HepG2 (cell line): ENCODE data around the gene DLG2. TPM values are rescaled to one million over a fixed set of nuclear protein-coding genes. Genes with fewer than 3 reads are reported as not detected.

Source experiments
- ATAC-seq: fragments of 200-7000 bp; cut with Tn5 transposase; 3 replicates; pipeline ENCODE4 v1.9.1; 2020; ENCODE audit warnings: mild to moderate bottlenecking, moderate library complexity
- BruUV-seq: library from RNA; stranded (reverse); fragments of 400-500 nt; replicated peaks from 2 replicates; lab custom pipeline; 2021; lab: Mats Ljungman, UMichigan
- CTCF ChIA-PET: fragments of 300-600 bp; formaldehyde crosslinking; extraction: SDS; loops from one replicate; lab custom pipeline; 2021; ENCODE audit warnings: low total read pairs, inconsistent platforms, low intra/inter-chr PET ratio; lab: Yijun Ruan, JAX
- POLR2A ChIA-PET: fragments of 350-600 bp; sonication (Branson Sonifier 250); formaldehyde crosslinking; loops from one replicate; lab custom pipeline; 2020; ENCODE audit warnings: antibody characterized with exemption, inconsistent platforms; lab: Yijun Ruan, JAX
- DNase-seq: peaks from one replicate; pipeline ENCODE4 v3.0.0-alpha.2; 2015; ENCODE audit warnings: low spot score
- FAIRE-seq: peaks from 3 replicates; lab custom pipeline; 2011; peaks lifted over from hg19 to GRCh38; lab: Jason Lieb, UNC
- H2AFZ ChIP-seq: one replicate; pipeline ENCODE4 v1.6.1; 2011; ENCODE audit warnings: low read length, inconsistent platforms
- H3K27ac ChIP-seq: fragments of 300-600 bp; 3 replicates; pipeline ENCODE4 v1.8.0; 2011; ENCODE audit warnings: mixed run types, mild to moderate bottlenecking, mixed read lengths, low read length, inconsistent platforms; ENCODE audit not compliant: insufficient read depth; ENCODE audit errors: extremely low read length
- H3K27me3 ChIP-seq, 2 experiments: fragments of 200-600 bp in 1 of 2; 2 replicates in 1 of 2; 3 replicates in 1 of 2; pipeline versions ENCODE4 v1.6.0 to v1.8.0; 2011; ENCODE audit warnings: low read length in 2 of 2, mild to moderate bottlenecking in 2 of 2, moderate library complexity in 2 of 2, inconsistent platforms in 1 of 2; ENCODE audit not compliant: insufficient read depth in 2 of 2, control insufficient read depth in 1 of 2
- H3K36me3 ChIP-seq, 2 experiments: fragments of 200-600 bp in 1 of 2; replicated peaks in 1 of 2; 2 replicates in 1 of 2; 3 replicates in 1 of 2; pipeline versions ENCODE4 v1.5.1 to v1.8.0; 2011; ENCODE audit warnings: low read length in 2 of 2, inconsistent platforms in 1 of 2; ENCODE audit not compliant: insufficient read depth in 2 of 2, control insufficient read depth in 1 of 2
- H3K4me1 ChIP-seq: 2 replicates; pipeline ENCODE4 v1.5.1; 2012; ENCODE audit warnings: low read length, inconsistent platforms; ENCODE audit not compliant: insufficient read depth
- H3K4me2 ChIP-seq: 2 replicates; pipeline ENCODE4 v1.6.0; 2011; ENCODE audit warnings: low read depth, low read length, inconsistent platforms
- H3K4me3 ChIP-seq, 3 experiments: fragments of 200-600 bp in 1 of 3; sonication (generic), shearing (Covaris generic) in 1 of 3; replicated peaks in 1 of 3; 2 replicates each; pipeline ENCODE4 v1.5.1; 2011 to 2016; ENCODE audit warnings: low read length in 3 of 3, inconsistent platforms in 2 of 3, low read depth in 2 of 3, mild to moderate bottlenecking in 2 of 3, control low read depth in 1 of 3, mixed read lengths in 1 of 3; ENCODE audit not compliant: insufficient read depth in 1 of 3
- H3K79me2 ChIP-seq: one replicate; pipeline ENCODE4 v1.6.1; 2011; ENCODE audit warnings: low read length, inconsistent platforms; ENCODE audit not compliant: insufficient read depth
- H3K9ac ChIP-seq: 2 replicates; pipeline ENCODE4 v1.6.0; 2011; ENCODE audit warnings: mild to moderate bottlenecking, low read depth, low read length, inconsistent platforms; ENCODE audit not compliant: insufficient read depth
- H3K9me3 ChIP-seq: 2 replicates; pipeline ENCODE4 v1.5.1; 2012; ENCODE audit warnings: mild to moderate bottlenecking, low read length
- H4K20me1 ChIP-seq: 2 replicates; pipeline ENCODE4 v1.6.0; 2011; ENCODE audit warnings: inconsistent platforms, mild to moderate bottlenecking, low read length, moderate library complexity; ENCODE audit not compliant: insufficient read depth
- ARNT ChIP-seq: fragments of 450-650 bp; IDR thresholded peaks from 2 replicates; pipeline ENCODE4 v1.6.1; 2017
- ARNT2 ChIP-seq: sonication (generic); formaldehyde crosslinking; IDR thresholded peaks from 2 replicates; pipeline ENCODE4 v1.8.0; 2022; ENCODE audit warnings: mild to moderate bottlenecking, low read depth, missing genetic modification reagents, moderate library complexity
- CHD4 ChIP-seq: fragments of 200-600 bp; sonication (generic); IDR thresholded peaks from 2 replicates; pipeline ENCODE4 v1.7.0; 2017; ENCODE audit warnings: mild to moderate bottlenecking, low read length, borderline replicate concordance
- FOSL2 ChIP-seq: sonication (generic); formaldehyde crosslinking; IDR thresholded peaks from 2 replicates; pipeline ENCODE4 v1.4.0; 2020; ENCODE audit warnings: missing genetic modification reagents
- HMGXB3 ChIP-seq: sonication (generic); formaldehyde crosslinking; IDR thresholded peaks from 2 replicates; pipeline ENCODE4 v1.4.0; 2020; ENCODE audit warnings: missing genetic modification reagents, borderline replicate concordance
- IKZF4 ChIP-seq: sonication (generic); formaldehyde crosslinking; IDR thresholded peaks from 2 replicates; pipeline ENCODE4 v1.5.1; 2020; ENCODE audit warnings: borderline replicate concordance, mild to moderate bottlenecking, low read depth, missing genetic modification reagents; ENCODE audit errors: not compliant biosample characterization
- NFE2 ChIP-seq: sonication (generic); formaldehyde crosslinking; IDR thresholded peaks from 2 replicates; pipeline ENCODE4 v1.4.0; 2020; ENCODE audit warnings: missing genetic modification reagents
- POLR2AphosphoS2 ChIP-seq: IDR thresholded peaks from 2 replicates; pipeline ENCODE4 v1.6.1; 2011; ENCODE audit warnings: low read depth, low read length, improper control_type of control experiment
- POLR2AphosphoS5 ChIP-seq: IDR thresholded peaks from 2 replicates; pipeline ENCODE4 v1.6.1; 2012; ENCODE audit warnings: low read depth, low read length
- RNF219 ChIP-seq: sonication (generic); formaldehyde crosslinking; IDR thresholded peaks from 2 replicates; pipeline ENCODE4 v1.5.0; 2020; ENCODE audit warnings: mild to moderate bottlenecking, missing genetic modification reagents
- SPEN ChIP-seq: sonication (generic); formaldehyde crosslinking; IDR thresholded peaks from 2 replicates; pipeline ENCODE4 v1.5.1; 2020; ENCODE audit warnings: low read depth, mild to moderate bottlenecking, missing genetic modification reagents
- ZNF614 ChIP-seq: IDR thresholded peaks from 2 replicates; pipeline ENCODE4 v1.6.1; 2018; ENCODE audit warnings: missing biosample characterization, missing genetic modification reagents, inconsistent platforms, borderline replicate concordance
- in situ Hi-C: cut with HindIII; loops from 2 replicates; pipeline ENCODE4 v1.10.0; 2017; ENCODE audit warnings: low pct_unique_long_range_greater_than_20kb; ENCODE audit not compliant: extremely low pct_ligation_motif_present
- intact Hi-C: fragments of 100-400 bp; cut with micrococcal nuclease; formaldehyde crosslinking; loops from one replicate; pipeline ENCODE4 v1.10.0; 2022; ENCODE audit not compliant: unreplicated experiment
- polyA plus RNA-seq, 8 experiments: library from polyadenylated mRNA; depleted of rRNA in 3 of 8; stranded (reverse) in 7 of 8; unstranded in 1 of 8; fragments of >200 nt; fragmentation: Illumina TruSeq in 4 of 8; extraction: Trizol in 4 of 8; gene quantifications; 2 replicates each; pipeline versions ENCODE4 v1.2.1 to v1.2.3, GENCODE V29; 2011 to 2016; ENCODE audit warnings: low read depth in 4 of 8, missing spikeins in 1 of 8, mixed read lengths in 1 of 8; ENCODE audit not compliant: insufficient read depth in 1 of 8
- total RNA-seq, 5 experiments: library from RNA; depleted of rRNA; stranded (reverse); fragments of >200 nt; fragmentation: Illumina TruSeq; extraction: Trizol; gene quantifications; 2 replicates each; pipeline ENCODE4 v1.2.3, GENCODE V29; 2016; ENCODE audit warnings: low read depth in 1 of 5
- TF ChIP-seq, protein P1 (sequence below): sonication (generic); formaldehyde crosslinking; IDR thresholded peaks from 2 replicates; pipeline ENCODE4 v1.5.0; 2020; ENCODE audit warnings: missing genetic modification reagents
- TF ChIP-seq, protein P2 (sequence below): sonication (generic); formaldehyde crosslinking; conservative IDR thresholded peaks from 2 replicates; pipeline ENCODE4 v1.5.0; 2020; ENCODE audit warnings: missing genetic modification reagents

The DLG2 gene
- total and polyA plus RNA-seq, 2 of the 13 experiments (the other 11 are each of a cell fraction or from before 2014, with no cell fraction given): 0.46 to 1.0 TPM

- no peak overlapping the region for H3K4me2 ChIP-seq
- peaks cover 34% of the 10 kb centered on the region for H3K4me1 ChIP-seq
- ChIA-PET CTCF (interaction anchor here (0.6 to 1.5 kb wide), 2 partner anchors 37 to 426 kb away, joined by 3 to 6 read pairs; no protein-coding TSS in a partner anchor), POLR2A (no interaction called here)
- FAIRE-seq (no peak), DNase-seq (no peak), ATAC-seq (no peak)
- H3K4me3 ChIP-seq: no peak overlapping the region
- H3K9ac ChIP-seq: no peak overlapping the region
- H2AFZ ChIP-seq: no peak overlapping the region
- BruUV-seq: no TSS peak
- no peaks in the 10 kb centered on the region for H4K20me1 ChIP-seq
- no peaks in the 10 kb centered on the region for H3K27me3 ChIP-seq
- no peaks in the 10 kb centered on the region for H3K9me3 ChIP-seq
- intact Hi-C loops: loop anchor here (1.0 to 10.0 kb wide), 5 partner anchors 8 to 729 kb away; no protein-coding TSS in a partner anchor
- H3K36me3 ChIP-seq: no peaks in the 10 kb centered on the region
- in situ Hi-C loops: loop anchor here (10.0 to 25.0 kb wide), 3 partner anchors 429 to 701 kb away; no protein-coding TSS in a partner anchor
- H3K27ac ChIP-seq: no peak overlapping the region
- H3K79me2 ChIP-seq: no peaks in the 10 kb centered on the region
- TF ChIP-seq RNF219 (no peak), HMGXB3 (CRISPR knock-in tag) (no peak), ARNT (no peak), NFE2 (CRISPR knock-in tag) (no peak), POLR2AphosphoS2 (no peak), SPEN (CRISPR knock-in tag) (no peak), POLR2AphosphoS5 (no peak), CHD4 (no peak), ARNT2 (CRISPR knock-in tag) (no peak), ZNF614 (CRISPR knock-in tag) (no peak), FOSL2 (CRISPR knock-in tag) (no peak), IKZF4 (no peak)
- TF ChIP-seq, protein P1, sequence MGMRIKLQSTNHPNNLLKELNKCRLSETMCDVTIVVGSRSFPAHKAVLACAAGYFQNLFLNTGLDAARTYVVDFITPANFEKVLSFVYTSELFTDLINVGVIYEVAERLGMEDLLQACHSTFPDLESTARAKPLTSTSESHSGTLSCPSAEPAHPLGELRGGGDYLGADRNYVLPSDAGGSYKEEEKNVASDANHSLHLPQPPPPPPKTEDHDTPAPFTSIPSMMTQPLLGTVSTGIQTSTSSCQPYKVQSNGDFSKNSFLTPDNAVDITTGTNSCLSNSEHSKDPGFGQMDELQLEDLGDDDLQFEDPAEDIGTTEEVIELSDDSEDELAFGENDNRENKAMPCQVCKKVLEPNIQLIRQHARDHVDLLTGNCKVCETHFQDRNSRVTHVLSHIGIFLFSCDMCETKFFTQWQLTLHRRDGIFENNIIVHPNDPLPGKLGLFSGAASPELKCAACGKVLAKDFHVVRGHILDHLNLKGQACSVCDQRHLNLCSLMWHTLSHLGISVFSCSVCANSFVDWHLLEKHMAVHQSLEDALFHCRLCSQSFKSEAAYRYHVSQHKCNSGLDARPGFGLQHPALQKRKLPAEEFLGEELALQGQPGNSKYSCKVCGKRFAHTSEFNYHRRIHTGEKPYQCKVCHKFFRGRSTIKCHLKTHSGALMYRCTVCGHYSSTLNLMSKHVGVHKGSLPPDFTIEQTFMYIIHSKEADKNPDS (CRISPR knock-in tag): no peak
- TF ChIP-seq, protein P2, sequence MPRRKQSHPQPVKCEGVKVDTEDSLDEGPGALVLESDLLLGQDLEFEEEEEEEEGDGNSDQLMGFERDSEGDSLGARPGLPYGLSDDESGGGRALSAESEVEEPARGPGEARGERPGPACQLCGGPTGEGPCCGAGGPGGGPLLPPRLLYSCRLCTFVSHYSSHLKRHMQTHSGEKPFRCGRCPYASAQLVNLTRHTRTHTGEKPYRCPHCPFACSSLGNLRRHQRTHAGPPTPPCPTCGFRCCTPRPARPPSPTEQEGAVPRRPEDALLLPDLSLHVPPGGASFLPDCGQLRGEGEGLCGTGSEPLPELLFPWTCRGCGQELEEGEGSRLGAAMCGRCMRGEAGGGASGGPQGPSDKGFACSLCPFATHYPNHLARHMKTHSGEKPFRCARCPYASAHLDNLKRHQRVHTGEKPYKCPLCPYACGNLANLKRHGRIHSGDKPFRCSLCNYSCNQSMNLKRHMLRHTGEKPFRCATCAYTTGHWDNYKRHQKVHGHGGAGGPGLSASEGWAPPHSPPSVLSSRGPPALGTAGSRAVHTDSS (CRISPR knock-in tag): no peak
These were observed 1791.1 kb downstream of the DLG2 start for GRCh38 chr11:83836065-83836464.
